Activated CD4-positive, alpha-beta T cell treated with anti-CD3 and anti-CD28 coated beads, Interleukin-2, Interleukin-4, amounts not matched to agents 100 ng/mL and 50 ng/mL, durations not matched to agents 16 hours and 8 hours (primary cell): ENCODE measurements around the gene FSTL4.

ENCODE experiments used
- DNase-seq: peaks from one replicate; pipeline ENCODE4 v3.0.0-alpha.2; 2020; ENCODE audit warnings: low spot score

FSTL4 gene

GRCh38 chr5:133384903-133385302 is 227.4 kb downstream of the FSTL4 start:
- no peak for DNase-seq

GRCh38 chr5:133384120-133384855 is 228.1 kb downstream of the FSTL4 start:
- no peak for DNase-seq

GRCh38 chr5:133383580-133383939 is 228.8 kb downstream of the FSTL4 start:
- DNase-seq, result no peak

- no peak for DNase-seq
Measured at GRCh38 chr5:133382661-133383579, 229.4 kb downstream of the FSTL4 start.

GRCh38 chr5:133381571-133382365 is 230.6 kb downstream of the FSTL4 start:
- no peak for DNase-seq

- DNase-seq, result no peak
Measured at GRCh38 chr5:133381041-133381440, 231.3 kb downstream of the FSTL4 start.

- no peak for DNase-seq
Measured at GRCh38 chr5:133377736-133378135, 234.6 kb downstream of the FSTL4 start.

- DNase-seq, result no peak
Measured at GRCh38 chr5:133376986-133377385, 235.4 kb downstream of the FSTL4 start.

- DNase-seq, result no peak
Measured at GRCh38 chr5:133373121-133373870, 239.0 kb downstream of the FSTL4 start.

- DNase-seq, result no peak
Measured at GRCh38 chr5:133372293-133372937, 239.9 kb downstream of the FSTL4 start.

GRCh38 chr5:133371371-133372155 is 240.8 kb downstream of the FSTL4 start:
- DNase-seq, result no peak

- DNase-seq, result no peak
Measured at GRCh38 chr5:133370904-133371303, 241.4 kb downstream of the FSTL4 start.

- DNase-seq, result no peak
Measured at GRCh38 chr5:133370036-133370831, 242.1 kb downstream of the FSTL4 start.

- DNase-seq, result no peak
Measured at GRCh38 chr5:133368916-133369783, 243.2 kb downstream of the FSTL4 start.

- no peak for DNase-seq
Measured at GRCh38 chr5:133367984-133368383, 244.4 kb downstream of the FSTL4 start.

GRCh38 chr5:133367071-133367786 is 245.1 kb downstream of the FSTL4 start:
- DNase-seq, result no peak

GRCh38 chr5:133366438-133366837 is 245.9 kb downstream of the FSTL4 start:
- no peak for DNase-seq

GRCh38 chr5:133365738-133366137 is 246.6 kb downstream of the FSTL4 start:
- DNase-seq, result no peak
